22Rv1 (cell line): ENCODE results near the gene USP20.

Source experiments
- H3K27ac ChIP-seq: fragments of 450-650 bp; 2 replicates; pipeline ENCODE4 v1.5.1; 2017
- ZFX ChIP-seq: fragments of 450-650 bp; IDR thresholded peaks from 2 replicates; pipeline ENCODE4 v1.6.1; 2017; ENCODE audit warnings: antibody characterized with exemption, borderline replicate concordance
- TF ChIP-seq, protein P1 (sequence below): fragments of 450-650 bp; IDR thresholded peaks from 2 replicates; pipeline ENCODE4 v1.5.1; 2017; ENCODE audit warnings: mild to moderate bottlenecking

Gene USP20

DNA sequence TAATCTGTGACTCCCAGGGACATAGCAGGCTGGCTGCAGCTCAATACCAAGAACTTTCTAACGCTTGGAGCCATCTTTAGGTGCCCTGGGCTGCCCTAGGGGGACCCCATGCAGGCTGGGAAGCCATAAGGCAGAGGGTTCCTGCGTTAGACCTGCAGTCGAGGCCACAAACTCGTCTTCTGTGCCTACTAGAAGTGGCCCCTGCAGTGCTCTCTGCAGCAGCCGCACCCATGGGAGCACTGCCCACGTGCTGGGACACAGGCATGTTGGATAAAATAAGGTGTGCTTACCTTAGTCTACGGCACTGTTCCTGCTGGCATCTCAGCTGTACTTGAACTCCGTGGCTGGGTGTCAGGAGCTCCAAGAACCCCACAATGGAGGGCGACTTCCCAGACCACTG lies 22.9 kb upstream of the USP20 start:
- H3K27ac ChIP-seq, result peak overlapping the region; percentile 95
- TF ChIP-seq ZFX, result no peak
- TF ChIP-seq, protein P1, sequence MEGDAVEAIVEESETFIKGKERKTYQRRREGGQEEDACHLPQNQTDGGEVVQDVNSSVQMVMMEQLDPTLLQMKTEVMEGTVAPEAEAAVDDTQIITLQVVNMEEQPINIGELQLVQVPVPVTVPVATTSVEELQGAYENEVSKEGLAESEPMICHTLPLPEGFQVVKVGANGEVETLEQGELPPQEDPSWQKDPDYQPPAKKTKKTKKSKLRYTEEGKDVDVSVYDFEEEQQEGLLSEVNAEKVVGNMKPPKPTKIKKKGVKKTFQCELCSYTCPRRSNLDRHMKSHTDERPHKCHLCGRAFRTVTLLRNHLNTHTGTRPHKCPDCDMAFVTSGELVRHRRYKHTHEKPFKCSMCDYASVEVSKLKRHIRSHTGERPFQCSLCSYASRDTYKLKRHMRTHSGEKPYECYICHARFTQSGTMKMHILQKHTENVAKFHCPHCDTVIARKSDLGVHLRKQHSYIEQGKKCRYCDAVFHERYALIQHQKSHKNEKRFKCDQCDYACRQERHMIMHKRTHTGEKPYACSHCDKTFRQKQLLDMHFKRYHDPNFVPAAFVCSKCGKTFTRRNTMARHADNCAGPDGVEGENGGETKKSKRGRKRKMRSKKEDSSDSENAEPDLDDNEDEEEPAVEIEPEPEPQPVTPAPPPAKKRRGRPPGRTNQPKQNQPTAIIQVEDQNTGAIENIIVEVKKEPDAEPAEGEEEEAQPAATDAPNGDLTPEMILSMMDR, result no peak

DNA sequence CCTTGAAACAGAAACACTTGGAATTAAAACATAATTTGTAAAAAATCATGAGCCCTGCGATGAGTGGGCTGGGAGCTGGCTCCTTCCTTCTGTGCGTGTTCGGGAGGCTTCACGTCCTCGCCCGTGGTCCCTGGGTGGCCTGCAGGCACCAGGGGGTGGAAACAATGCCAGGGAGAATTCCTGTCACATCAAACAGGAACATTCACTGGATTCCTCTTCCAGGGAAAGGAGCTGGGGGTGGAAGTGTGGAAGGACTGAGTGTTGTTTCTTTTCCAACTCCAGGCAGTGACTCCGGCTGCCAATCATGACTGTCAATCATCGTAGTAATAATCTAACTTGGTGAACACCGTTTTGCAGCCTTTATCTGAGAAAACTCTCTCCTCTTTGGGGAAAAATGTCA lies 21.6 kb upstream of the USP20 start:
- TF ChIP-seq, protein P1, result no peak
- TF ChIP-seq ZFX, result no peak
- peak overlapping the region; percentile 95 for H3K27ac ChIP-seq

DNA sequence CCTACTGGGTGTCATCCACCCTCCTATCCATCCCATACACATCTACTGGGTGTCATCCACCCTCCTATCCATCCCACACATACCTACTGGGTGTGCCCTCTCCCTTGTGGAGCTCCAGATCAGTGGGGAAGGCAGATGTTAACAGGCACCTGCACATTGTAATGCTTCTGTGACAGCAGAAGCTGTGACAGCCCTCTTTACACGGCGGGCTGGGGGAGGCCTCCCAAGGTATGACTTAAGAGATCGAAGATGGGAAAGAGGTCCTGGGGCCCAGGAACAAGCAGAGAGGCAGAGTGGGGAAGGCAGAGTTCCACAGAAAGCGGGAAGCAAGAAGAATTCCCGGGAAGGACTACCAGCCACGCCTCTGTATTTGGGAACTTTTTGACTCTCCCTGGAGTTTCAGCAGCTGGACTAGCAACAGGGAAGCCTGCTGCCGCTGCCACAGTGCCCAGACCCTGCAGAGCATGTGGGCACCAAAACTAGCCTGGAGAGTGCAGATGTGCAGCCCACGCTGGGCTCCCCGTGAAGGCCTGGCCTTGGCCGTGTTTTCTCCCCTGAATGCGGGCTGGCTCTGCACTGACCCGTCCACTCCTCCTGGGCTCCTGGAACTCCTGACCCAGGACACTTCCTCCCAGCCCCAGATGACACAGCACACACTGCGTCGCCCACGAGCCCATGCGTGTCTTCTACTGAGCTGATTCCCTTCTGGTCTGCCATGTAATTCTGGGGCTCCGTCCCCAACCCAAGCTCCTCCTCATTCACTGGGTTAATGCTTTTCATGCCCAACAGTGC lies 20.6 kb upstream of the USP20 start:
- H3K27ac ChIP-seq, result peak overlapping the region; percentile 95
- TF ChIP-seq, protein P1, result no peak
- TF ChIP-seq ZFX, result no peak

DNA sequence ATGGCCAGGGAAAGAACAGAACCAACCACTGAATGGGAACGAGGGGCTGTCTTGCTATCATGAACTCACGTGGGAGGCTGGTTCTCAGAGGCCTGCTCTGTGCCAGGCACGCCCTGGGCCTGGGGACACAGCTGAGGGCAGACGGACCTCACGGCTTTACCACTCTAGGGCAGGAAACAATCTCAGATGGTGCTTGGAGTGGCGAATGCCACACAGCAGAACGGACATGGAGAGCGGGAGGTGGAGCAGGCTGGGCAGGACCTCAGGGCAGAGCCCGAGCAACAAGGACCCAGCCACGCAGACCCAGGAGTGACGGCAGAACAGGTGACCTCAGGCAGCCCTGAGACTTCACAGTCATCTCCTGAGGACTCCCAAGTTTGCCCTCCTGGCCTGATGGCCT lies 20.0 kb upstream of the USP20 start:
- H3K27ac ChIP-seq, result peak overlapping the region; percentile 95

DNA sequence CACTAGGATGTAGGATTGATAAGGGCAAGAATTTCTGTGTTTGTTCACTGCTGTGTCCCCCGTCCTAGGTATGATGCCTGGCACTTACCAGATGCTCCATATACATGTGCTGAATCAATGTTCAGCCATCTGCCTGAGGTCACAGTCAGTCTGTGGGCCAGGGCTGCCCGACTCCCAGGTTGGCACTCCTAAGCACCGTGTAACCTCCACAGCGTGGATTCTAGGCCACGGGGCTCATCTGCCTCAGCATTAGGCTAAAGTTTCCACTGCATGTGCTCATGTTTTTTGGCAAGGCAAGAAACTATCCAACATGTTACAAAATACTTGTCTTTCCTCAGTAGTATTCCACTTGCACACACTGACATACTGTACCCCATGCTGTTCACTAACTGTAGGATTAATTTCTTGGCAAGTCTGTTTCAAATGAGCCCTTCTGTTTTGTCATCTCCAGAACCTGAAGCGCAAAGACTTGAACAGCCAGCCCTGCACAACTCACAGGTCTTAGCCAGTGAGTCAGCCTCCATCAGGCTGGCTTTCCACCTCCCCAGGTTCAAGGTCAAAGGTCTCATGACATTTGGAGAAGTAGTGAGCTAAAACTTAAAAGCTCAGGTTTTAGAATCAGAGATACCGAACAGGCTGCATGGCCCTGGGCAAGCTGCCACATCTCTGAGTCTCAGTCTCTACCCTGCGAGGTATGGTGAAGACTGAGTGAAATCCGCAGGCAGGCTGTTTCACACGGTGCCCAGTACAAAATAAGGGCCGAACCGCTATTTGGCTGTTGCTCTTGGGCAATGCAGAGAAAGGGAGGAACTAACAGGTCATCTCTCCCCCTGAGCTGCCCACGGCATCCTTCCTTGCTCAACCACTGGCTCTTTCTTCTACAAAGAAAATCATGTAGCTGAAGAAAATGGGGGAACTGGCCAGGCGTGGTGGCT lies 18.5 kb upstream of the USP20 start:
- TF ChIP-seq, protein P1, result no peak
- TF ChIP-seq ZFX, result no peak
- H3K27ac ChIP-seq, result 0 out of 2 replicates have a peak overlapping the region, but pooled peaks have one; percentile 12

More for the DNA sequence above, 20.0 kb upstream of the USP20 start:
- no peak for TF ChIP-seq ZFX
- TF ChIP-seq, protein P1, result no peak

DNA sequence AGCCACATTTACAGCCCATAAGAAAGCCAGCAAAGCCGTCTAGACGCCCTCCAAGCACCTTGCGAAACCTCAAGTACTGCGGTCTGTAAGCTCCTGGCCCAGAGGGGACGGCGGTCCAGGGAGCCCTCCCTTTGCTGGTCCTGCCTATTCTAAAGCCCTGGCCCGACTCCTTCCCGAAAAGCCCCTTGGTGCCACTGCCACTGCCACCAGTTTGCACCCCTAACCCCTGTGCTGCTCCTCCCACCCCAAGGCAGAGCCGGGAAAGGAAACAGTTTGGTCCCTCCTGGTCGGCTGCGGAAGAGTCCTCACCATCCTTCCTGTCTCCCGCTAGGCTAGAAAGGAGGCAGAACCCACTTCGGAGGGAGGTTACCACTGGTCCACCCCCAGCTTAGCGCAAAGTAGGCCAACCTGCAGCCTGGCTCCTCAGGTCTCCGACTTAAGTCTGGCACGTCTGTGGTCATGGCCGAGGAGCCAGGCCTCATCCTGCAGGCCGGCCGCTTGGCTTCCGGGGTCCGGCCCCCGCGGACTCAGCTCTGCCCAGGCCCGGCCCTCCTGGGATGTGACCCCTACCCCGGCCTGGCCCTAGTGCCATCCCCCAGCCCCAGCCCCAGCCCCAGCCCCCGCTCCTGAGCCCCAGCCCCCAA lies 12.2 kb upstream of the USP20 start:
- TF ChIP-seq ZFX, result no peak
- TF ChIP-seq, protein P1, result no peak
- H3K27ac ChIP-seq, result peak overlapping the region; percentile 69
